Choroid plexus epithelial cell (primary cell): ENCODE results near the gene PLD4.
A peak's percentile ranks its signal among the peaks of the same experiment; 100 is the strongest.

Experiments
- DNase-seq: peaks from one replicate; pipeline ENCODE4 v3.0.0-alpha.2; 2010; ENCODE audit warnings: low read depth
- H3K4me3 ChIP-seq: 2 replicates; pipeline ENCODE4 v1.5.1; 2011; ENCODE audit warnings: low read depth, mild to moderate bottlenecking, control low read depth, low read length, moderate library complexity
- TF ChIP-seq, protein P1 (sequence below): conservative IDR thresholded peaks from 2 replicates; pipeline ENCODE4 v1.5.1; 2011; ENCODE audit warnings: low read depth, mild to moderate bottlenecking, control low read depth, inconsistent platforms, low read length, moderate library complexity

The PLD4 gene, protein sequence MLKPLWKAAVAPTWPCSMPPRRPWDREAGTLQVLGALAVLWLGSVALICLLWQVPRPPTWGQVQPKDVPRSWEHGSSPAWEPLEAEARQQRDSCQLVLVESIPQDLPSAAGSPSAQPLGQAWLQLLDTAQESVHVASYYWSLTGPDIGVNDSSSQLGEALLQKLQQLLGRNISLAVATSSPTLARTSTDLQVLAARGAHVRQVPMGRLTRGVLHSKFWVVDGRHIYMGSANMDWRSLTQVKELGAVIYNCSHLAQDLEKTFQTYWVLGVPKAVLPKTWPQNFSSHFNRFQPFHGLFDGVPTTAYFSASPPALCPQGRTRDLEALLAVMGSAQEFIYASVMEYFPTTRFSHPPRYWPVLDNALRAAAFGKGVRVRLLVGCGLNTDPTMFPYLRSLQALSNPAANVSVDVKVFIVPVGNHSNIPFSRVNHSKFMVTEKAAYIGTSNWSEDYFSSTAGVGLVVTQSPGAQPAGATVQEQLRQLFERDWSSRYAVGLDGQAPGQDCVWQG

DNA sequence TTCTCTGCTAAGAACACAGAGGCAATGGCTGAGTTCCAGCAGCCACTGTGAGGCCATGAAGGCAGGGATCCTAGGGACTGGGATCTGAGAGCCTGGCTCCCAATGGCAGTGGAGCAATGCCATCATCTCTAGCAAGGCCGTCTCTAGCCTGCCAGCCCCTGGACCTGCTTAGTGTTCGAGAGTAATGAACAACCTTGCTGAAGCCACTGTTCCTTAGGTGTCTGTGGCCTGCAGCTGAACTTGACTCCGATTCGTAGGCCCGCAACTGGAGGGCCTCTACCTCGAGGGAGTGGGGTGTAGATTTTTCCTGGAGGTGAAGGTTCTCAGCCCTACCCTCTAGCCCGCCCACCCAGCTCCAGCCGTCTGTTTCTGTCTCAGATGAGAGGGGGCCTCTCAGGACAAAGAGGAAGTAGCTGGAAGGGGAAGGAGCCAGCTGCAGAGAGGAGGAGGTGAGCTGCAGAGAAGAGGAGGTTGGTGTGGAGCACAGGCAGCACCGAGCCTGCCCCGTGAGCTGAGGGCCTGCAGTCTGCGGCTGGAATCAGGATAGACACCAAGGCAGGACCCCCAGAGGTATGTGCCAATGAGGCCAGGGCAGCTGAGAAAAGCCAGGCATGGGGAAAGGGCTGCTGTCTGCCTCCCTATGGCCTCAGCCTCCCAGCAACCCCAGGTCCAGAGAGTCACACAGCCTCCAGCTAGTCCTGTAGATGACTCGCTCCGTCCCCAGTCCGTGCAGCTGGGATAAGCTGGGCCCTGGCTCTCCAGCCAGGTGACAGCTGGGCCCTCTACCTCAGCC is at the start of gene PLD4:
TSS of gene PLD4 (plus strand) at position 459 of the 793 bp plus-strand sequence. CDS start 2,262 bp downstream, outside the sequence.
- TF ChIP-seq, protein P1, sequence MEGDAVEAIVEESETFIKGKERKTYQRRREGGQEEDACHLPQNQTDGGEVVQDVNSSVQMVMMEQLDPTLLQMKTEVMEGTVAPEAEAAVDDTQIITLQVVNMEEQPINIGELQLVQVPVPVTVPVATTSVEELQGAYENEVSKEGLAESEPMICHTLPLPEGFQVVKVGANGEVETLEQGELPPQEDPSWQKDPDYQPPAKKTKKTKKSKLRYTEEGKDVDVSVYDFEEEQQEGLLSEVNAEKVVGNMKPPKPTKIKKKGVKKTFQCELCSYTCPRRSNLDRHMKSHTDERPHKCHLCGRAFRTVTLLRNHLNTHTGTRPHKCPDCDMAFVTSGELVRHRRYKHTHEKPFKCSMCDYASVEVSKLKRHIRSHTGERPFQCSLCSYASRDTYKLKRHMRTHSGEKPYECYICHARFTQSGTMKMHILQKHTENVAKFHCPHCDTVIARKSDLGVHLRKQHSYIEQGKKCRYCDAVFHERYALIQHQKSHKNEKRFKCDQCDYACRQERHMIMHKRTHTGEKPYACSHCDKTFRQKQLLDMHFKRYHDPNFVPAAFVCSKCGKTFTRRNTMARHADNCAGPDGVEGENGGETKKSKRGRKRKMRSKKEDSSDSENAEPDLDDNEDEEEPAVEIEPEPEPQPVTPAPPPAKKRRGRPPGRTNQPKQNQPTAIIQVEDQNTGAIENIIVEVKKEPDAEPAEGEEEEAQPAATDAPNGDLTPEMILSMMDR: no peak
- no peak for DNase-seq
- H3K4me3 ChIP-seq: no peak within 1 kb of the TSS

DNA sequence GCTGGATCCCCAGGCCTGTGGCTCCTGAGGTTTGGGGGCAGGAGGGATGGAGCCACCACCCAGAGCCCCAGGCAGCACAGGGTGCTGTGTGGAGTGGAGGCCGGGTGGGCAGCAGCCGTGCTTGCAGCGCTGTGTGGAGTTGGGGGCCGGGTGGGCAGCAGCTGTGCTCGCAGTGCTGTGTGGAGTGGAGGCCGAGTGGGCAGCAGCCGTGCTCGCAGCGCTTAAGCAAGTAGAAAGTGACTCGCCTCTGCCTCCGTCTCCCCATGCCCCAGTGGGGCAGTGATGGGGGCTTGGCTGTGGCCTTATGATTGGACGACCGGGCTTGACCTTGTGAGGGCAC is 49.3 kb upstream of the PLD4 start:
- no peak overlapping the region for H3K4me3 ChIP-seq
- TF ChIP-seq, protein P1: no peak
- DNase-seq: no peak

DNA sequence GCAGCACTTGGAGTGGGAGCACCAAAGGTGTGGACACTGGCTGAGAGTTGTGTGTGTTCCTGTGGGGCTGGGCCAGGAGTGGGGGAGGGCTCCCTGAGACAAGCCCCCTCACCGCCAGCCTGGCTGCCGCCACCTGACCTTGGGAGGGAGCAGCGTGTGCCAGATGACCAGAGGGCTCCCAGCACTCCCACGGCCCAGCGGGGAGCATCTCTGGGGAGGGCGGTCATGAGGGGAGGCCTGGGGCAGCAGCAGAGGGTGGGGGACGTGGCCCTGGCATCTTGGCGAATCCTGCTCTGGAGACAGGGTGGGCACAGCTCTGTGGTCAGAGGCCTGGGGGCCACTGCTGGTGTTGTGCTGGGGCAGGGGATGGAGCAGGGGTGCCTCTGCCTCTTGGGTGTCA is 48.9 kb upstream of the PLD4 start:
- DNase-seq: no peak
- TF ChIP-seq, protein P1: no peak
- no peak overlapping the region for H3K4me3 ChIP-seq

GRCh38 chr14:104876251-104876699 is 48.4 kb upstream of the PLD4 start:
- H3K4me3 ChIP-seq: no peak overlapping the region
- peak; percentile 42 for DNase-seq
- TF ChIP-seq, protein P1: no peak

GRCh38 chr14:104877066-104877805 is 47.4 kb upstream of the PLD4 start:
- TF ChIP-seq, protein P1: no peak
- H3K4me3 ChIP-seq: no peak overlapping the region
- DNase-seq: no peak

DNA sequence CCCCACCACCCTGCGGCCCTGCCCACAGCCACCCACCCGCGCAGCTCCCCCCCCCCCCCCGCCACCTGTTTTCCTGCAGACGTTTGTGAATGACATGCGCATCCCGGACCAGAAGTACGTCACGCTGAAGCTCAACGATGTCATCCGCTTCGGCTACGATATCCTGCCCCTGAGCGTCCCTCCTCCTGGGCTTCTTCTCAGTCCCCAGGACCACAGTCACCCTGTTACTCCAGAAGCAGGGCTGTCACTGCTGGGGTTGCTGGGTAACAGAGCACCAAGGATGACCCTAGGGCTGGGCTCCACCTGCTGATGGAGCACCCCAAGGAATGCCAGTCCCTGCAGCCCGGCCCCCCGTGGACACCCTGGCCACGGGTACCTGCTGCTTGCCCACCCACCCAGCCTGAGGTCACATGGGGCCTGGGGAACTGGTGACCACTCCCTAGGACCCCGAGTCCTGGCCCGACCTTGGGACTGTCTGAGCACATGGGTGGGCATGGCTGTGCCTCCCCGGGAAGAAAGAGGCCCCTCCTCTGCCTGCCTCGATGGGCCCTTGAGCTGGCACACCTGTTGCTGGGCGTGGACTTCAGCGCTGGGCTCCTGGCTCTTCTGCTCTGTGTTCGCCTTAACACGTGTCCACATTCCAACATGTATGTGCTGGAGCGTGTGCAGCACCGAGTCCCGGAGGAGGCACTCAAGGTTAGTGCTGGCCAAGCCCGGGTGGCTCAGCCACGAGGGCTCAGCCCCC is 46.7 kb upstream of the PLD4 start:
- TF ChIP-seq, protein P1: no peak
- no peak overlapping the region for H3K4me3 ChIP-seq
- no peak for DNase-seq
